Left lung (tissue), 10 donors: ENCODE measurements around the gene APMAP. TPM values are rescaled to one million over a fixed set of nuclear protein-coding genes. Genes with fewer than 3 reads are reported as not detected.

ENCODE experiments used
- ATAC-seq: fragments of 200-7000 bp; cut with Tn5 transposase; one replicate; pipeline ENCODE4 v1.9.1; 2020; ENCODE audit warnings: moderate library complexity
- DNase-seq, 4 donors: peaks; one replicate each; pipeline ENCODE4 v3.0.0-alpha.2; 2013 to 2020
- H3K27ac ChIP-seq, 2 donors: fragments of 200-600 bp; sonication (generic) in 1 of 2; one replicate each; pipeline versions ENCODE4 v1.5.0 to v1.8.0; 2020 to 2021
- H3K27me3 ChIP-seq, 2 donors: fragments of 200-600 bp; sonication (generic) in 1 of 2; one replicate each; pipeline versions ENCODE4 v1.5.0 to v1.8.0; 2020 to 2021
- H3K36me3 ChIP-seq, 2 donors: fragments of 200-600 bp; sonication (generic) in 1 of 2; one replicate each; pipeline versions ENCODE4 v1.5.0 to v1.8.0; 2020 to 2021
- H3K4me1 ChIP-seq, 2 donors: fragments of 200-600 bp; one replicate each; pipeline ENCODE4 v1.8.0; 2021
- H3K4me3 ChIP-seq, 2 donors: fragments of 200-600 bp; sonication (generic) in 1 of 2; one replicate each; pipeline versions ENCODE4 v1.5.0 to v1.8.0; 2020 to 2021; ENCODE audit warnings: mild to moderate bottlenecking in 1 of 2
- H3K9me3 ChIP-seq, 2 donors: fragments of 200-600 bp; sonication (generic) in 1 of 2; one replicate each; pipeline versions ENCODE4 v1.5.0 to v1.8.0; 2020 to 2021
- intact Hi-C, 2 donors: fragments of 100-400 bp; cut with DNase I; formaldehyde crosslinking; loops; one replicate each; pipeline versions ENCODE4 v1.11.2 to v1.14.2; 2022
- polyA plus RNA-seq, 6 donors: library from polyadenylated mRNA; unstranded; fragments of 120-200 nt; gene quantifications; one replicate each; pipeline ENCODE4 v1.2.1, GENCODE V29; 2013; ENCODE audit not compliant: insufficient read length in 6 of 6
- total RNA-seq, 2 donors: library from RNA; stranded (reverse); fragmentation: NEBNext Ultra II Directional; extraction: Animal tissue kit (Norgen Biotek cat#: 25700); gene quantifications; one replicate each; pipeline ENCODE4 v1.2.1, GENCODE V29; 2021
- TF ChIP-seq, protein P1 (sequence below), 2 donors: fragments of 200-600 bp; sonication (generic) in 1 of 2; IDR thresholded peaks; one replicate each; pipeline versions ENCODE4 v1.5.0 to v1.8.0; 2021; ENCODE audit warnings: antibody characterized with exemption in 2 of 2
- donor health status: DM: no; HTN: yes; CAD: no.
- donor health status: DM: no; HTN: no; CAD: no.

The APMAP gene
- total and polyA plus RNA-seq, 8 donors = 76.2 to 90.2 (median 83.1) TPM

DNA sequence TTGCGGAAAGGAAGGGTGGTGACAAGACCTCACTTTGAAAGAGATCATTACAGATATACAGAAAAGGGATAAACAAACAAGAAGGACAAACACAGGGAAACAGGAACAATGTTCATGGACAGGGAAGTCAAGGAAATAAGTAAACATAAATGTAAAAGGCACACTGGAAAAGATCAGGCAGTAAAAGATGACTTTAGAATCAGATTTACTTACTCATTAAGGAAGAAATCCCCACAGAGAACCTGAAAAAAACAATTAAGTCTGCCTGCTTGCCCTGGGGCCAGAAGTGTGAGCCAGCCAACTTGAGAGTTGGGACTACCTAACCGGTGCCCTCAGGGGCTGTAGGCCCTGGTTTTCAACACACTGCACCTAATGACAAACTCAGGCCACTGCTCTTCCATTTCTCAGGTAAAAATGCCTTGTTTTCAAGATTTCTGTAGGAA, 1.7 kb downstream of the APMAP start:
- no peak for DNase-seq
- Histone ChIP-seq H3K27ac (peak overlapping the region in 1 of 2 donors; percentile 96), H3K4me1 (peaks cover 11 to 82% of the 10 kb centered on the region in 2 donors), H3K27me3 (no peaks in the 10 kb centered on the region), H3K9me3 (no peaks in the 10 kb centered on the region), H3K36me3 (no peaks in the 10 kb centered on the region), H3K4me3 (peak overlapping the region in 1 of 2 donors; percentile 95)
- TF ChIP-seq, protein P1, sequence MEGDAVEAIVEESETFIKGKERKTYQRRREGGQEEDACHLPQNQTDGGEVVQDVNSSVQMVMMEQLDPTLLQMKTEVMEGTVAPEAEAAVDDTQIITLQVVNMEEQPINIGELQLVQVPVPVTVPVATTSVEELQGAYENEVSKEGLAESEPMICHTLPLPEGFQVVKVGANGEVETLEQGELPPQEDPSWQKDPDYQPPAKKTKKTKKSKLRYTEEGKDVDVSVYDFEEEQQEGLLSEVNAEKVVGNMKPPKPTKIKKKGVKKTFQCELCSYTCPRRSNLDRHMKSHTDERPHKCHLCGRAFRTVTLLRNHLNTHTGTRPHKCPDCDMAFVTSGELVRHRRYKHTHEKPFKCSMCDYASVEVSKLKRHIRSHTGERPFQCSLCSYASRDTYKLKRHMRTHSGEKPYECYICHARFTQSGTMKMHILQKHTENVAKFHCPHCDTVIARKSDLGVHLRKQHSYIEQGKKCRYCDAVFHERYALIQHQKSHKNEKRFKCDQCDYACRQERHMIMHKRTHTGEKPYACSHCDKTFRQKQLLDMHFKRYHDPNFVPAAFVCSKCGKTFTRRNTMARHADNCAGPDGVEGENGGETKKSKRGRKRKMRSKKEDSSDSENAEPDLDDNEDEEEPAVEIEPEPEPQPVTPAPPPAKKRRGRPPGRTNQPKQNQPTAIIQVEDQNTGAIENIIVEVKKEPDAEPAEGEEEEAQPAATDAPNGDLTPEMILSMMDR (IDR thresholded peaks at IDR 0.05) = no peak
- intact Hi-C loops = loop anchor here in 1 of 2 donors (10.0 kb wide), 1 partner anchor 184 kb away; no protein-coding TSS in a partner anchor
- no peak for ATAC-seq

DNA sequence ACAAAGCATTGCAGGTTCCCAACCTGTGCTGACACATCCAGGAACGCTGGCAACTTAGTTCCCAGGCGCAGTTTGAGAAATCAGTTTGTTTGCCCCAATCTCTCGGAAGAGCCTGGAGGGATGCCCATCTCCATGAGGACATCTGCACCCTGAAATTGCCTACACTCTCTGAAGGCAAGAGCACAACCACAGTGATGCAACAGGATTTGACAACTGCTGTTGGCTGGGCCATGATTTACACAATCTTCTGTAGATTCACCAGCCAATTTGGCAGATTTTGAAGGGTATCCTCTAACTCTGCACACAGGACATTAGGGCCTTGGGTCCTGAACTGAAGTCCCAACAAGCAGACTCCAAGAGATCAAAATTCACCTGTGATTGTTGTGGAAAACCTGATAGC, 3.4 kb downstream of the APMAP start:
- Histone ChIP-seq H3K27ac (peak overlapping the region in 1 of 2 donors; percentile 96), H3K9me3 (no peaks in the 10 kb centered on the region), H3K4me1 (peaks cover 11 to 87% of the 10 kb centered on the region in 2 donors), H3K36me3 (no peaks in the 10 kb centered on the region), H3K27me3 (no peaks in the 10 kb centered on the region), H3K4me3 (no peak overlapping the region)
- ATAC-seq = no peak
- intact Hi-C loops = no loop called here
- TF ChIP-seq, protein P1 (IDR thresholded peaks at IDR 0.05) = no peak
- DNase-seq = no peak

DNA sequence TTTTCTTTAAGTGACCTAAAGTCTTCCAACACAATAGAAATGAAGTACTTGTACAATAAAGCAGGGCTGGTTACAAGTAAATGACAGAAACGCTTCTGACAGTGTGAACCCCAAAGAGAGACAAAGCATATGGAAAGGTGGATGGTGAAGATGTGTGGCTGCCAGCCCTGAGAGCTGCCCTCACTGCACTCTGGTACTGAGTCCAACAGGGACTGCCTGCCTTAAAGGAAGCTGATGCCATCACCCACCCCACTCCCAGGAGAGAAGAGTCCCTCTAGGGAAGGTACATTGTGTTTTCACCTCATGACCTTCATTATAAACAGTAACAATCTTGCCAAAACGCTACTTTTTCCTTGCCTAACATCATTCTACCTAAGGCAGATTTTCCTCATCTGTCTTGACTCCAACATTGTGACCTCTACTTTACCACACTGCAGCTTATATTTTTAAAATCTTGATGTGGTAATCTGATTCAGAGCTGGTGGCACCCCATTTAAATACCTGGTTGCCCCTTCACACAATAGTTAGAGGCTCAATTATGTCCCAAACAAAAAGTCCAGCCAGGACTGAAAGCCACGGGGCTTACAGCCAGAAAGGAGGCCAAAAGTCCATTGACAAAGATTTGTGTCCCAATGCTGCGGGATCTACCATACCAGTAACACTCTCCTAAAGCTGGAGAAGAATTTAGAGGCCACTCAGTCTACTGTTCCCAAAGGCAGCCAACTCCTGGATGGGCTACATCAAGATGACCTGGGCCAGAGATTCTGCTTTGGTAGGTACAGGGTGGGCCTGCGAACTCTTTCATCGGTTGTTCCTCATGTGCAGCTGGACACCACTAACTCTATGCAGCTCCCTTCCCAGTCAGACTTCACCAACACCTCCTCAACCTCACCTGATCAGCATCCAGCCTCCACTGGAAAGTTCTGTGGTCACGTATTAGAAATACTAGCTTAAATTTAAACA, 4.4 kb downstream of the APMAP start:
- Histone ChIP-seq H3K4me1 (peaks cover 11 to 87% of the 10 kb centered on the region in 2 donors), H3K4me3 (no peak overlapping the region), H3K36me3 (peaks cover 0 to under 1% of the 10 kb centered on the region in 2 donors), H3K9me3 (no peaks in the 10 kb centered on the region), H3K27ac (peak overlapping the region in 1 of 2 donors; percentile 96), H3K27me3 (no peaks in the 10 kb centered on the region)
- DNase-seq (peak in 1 of 4 donors; percentile 19), ATAC-seq (no peak)
- intact Hi-C loops = no loop called here
- TF ChIP-seq, protein P1 (IDR thresholded peaks at IDR 0.05) = no peak

DNA sequence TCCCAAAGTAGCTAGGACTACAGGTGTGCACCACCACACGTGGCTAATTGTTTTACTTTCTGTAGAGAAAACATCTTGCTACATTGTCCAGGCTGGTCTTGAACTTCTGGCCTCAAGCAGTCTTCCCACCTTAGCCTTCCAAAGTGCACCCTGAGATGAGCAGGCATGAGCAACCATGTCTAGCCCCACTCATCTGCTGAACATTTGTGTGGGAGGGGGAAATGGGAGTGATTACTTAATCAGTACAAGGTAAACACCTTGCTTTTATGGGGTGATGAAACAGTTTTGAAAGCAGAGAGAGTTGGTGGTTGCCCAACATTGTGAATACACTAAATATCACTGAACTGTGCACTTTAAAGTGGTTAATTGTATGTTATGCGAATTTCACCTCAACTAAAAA, 5.3 kb downstream of the APMAP start:
- DNase-seq = no peak
- Histone ChIP-seq H3K4me1 (peaks cover 11 to 93% of the 10 kb centered on the region in 2 donors), H3K27me3 (no peaks in the 10 kb centered on the region), H3K9me3 (no peaks in the 10 kb centered on the region), H3K4me3 (no peak overlapping the region), H3K27ac (peak overlapping the region in 1 of 2 donors; percentile 96), H3K36me3 (peaks cover 0 to 10% of the 10 kb centered on the region in 2 donors)
- ATAC-seq = peak; percentile 4
- intact Hi-C loops = no loop called here
- TF ChIP-seq, protein P1 (IDR thresholded peaks at IDR 0.05) = no peak

DNA sequence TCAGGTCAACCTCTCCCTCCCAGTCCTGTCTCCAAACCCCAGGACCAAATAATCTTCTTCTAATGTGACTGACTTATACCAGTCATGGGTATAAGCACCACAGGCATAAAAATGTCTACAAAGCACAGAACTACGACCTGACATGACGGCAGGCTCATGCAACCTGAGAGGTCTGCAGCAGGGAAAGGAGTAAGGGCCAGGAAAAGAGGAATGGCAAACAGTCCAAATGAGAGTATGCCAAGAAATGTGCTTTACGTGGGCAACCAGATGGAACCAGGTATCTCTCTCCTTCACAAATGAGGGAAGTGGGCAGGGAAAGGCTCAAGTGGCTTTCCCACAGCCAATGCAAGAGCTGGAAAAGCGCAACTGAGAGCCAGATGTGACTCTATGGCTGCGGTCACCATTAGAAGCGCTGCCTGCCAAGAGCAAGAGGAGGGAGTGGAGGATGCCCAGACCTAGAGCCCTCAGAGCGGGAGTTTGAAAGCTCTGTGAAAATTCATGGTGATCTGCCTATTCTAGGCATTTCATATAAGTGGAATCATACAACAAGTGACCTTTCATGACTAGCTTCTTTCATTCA, 6.0 kb downstream of the APMAP start:
- intact Hi-C loops = no loop called here
- H3K36me3 ChIP-seq = peaks cover 0 to 16% of the 10 kb centered on the region in 2 donors
- TF ChIP-seq, protein P1 (IDR thresholded peaks at IDR 0.05) = no peak
- H3K27me3 ChIP-seq = no peaks in the 10 kb centered on the region
- peak overlapping the region in 1 of 2 donors; percentile 96 for H3K27ac ChIP-seq
- H3K9me3 ChIP-seq = no peaks in the 10 kb centered on the region
- no peak for DNase-seq
- no peak overlapping the region for H3K4me3 ChIP-seq
- no peak for ATAC-seq
- H3K4me1 ChIP-seq = peaks cover 8 to 96% of the 10 kb centered on the region in 2 donors
